DMS 273 (cell line): ENCODE results near the gene CBY3.
A peak's percentile ranks its signal among the peaks of the same experiment; 100 is the strongest.
"Not testable (repeated sequence)": the region's sequence is repeated elsewhere in the genome, so short reads cannot be mapped to it uniquely, and the experiment has no call there.

Experiments
- DNase-seq: peaks from one replicate; lab custom pipeline; 2025; ENCODE audit not compliant: unreplicated experiment; lab: John Stamatoyannopoulos, UW

CBY3 gene

GRCh38 chr5:179680780-179681401 lies at the start of gene CBY3:
CBY3 (minus strand) TSS chr5:179681034; CDS start chr5:179680918, 116 bp downstream.
- no peak for DNase-seq

GRCh38 chr5:179730356-179730755 lies 49.5 kb upstream of the CBY3 start:
- no peak for DNase-seq

GRCh38 chr5:179729727-179730126 lies 48.9 kb upstream of the CBY3 start:
- no peak for DNase-seq

GRCh38 chr5:179729303-179729702 lies 48.5 kb upstream of the CBY3 start:
- DNase-seq, result no peak

GRCh38 chr5:179727106-179727505 lies 46.3 kb upstream of the CBY3 start:
- no peak for DNase-seq

- DNase-seq, result no peak
Measured at GRCh38 chr5:179724163-179724562, 43.3 kb upstream of the CBY3 start.

- DNase-seq, result no peak
Measured at GRCh38 chr5:179720222-179720621, 39.4 kb upstream of the CBY3 start.

GRCh38 chr5:179716286-179716685 lies 35.5 kb upstream of the CBY3 start:
- no peak for DNase-seq

- DNase-seq, result no peak
Measured at GRCh38 chr5:179700401-179700918, 19.6 kb upstream of the CBY3 start.

- DNase-seq, result peak; percentile 58
Measured at GRCh38 chr5:179699616-179700237, 18.9 kb upstream of the CBY3 start.

- DNase-seq, result peak; percentile 62
Measured at GRCh38 chr5:179698935-179699615, 18.2 kb upstream of the CBY3 start, which contains the start of gene CANX. CANX (plus strand) TSS chr5:179698967; CDS start chr5:179705682, 6,715 bp downstream.

GRCh38 chr5:179697993-179698934 lies 17.4 kb upstream of the CBY3 start:
- DNase-seq, result peak; percentile 100

- DNase-seq, result not testable (repeated sequence)
Measured at GRCh38 chr5:179697543-179697942, 16.7 kb upstream of the CBY3 start.

GRCh38 chr5:179697108-179697507 lies 16.3 kb upstream of the CBY3 start:
- DNase-seq, result no peak

- DNase-seq, result no peak
Measured at GRCh38 chr5:179696603-179697002, 15.8 kb upstream of the CBY3 start.

- no peak for DNase-seq
Measured at GRCh38 chr5:179694561-179694960, 13.7 kb upstream of the CBY3 start.

- DNase-seq, result not testable (repeated sequence)
Measured at GRCh38 chr5:179689212-179689611, 8.4 kb upstream of the CBY3 start.

- no peak for DNase-seq
Measured at GRCh38 chr5:179680014-179680779, 637 bp downstream of the CBY3 start.

GRCh38 chr5:179679014-179679674 lies 1.7 kb downstream of the CBY3 start:
- DNase-seq, result peak; percentile 70
